Activated CD4-positive, alpha-beta T cell treated with anti-CD3 and anti-CD28 coated beads, Interleukin-2, amount 50 U/mL, for 1 hour (primary cell): ENCODE measurements around the gene TSSK6.
A peak's percentile ranks its signal among the peaks of the same experiment; 100 is the strongest.

Experiments used
- DNase-seq: peaks from one replicate; pipeline ENCODE4 v3.0.0-alpha.2; 2020

The TSSK6 gene

DNA sequence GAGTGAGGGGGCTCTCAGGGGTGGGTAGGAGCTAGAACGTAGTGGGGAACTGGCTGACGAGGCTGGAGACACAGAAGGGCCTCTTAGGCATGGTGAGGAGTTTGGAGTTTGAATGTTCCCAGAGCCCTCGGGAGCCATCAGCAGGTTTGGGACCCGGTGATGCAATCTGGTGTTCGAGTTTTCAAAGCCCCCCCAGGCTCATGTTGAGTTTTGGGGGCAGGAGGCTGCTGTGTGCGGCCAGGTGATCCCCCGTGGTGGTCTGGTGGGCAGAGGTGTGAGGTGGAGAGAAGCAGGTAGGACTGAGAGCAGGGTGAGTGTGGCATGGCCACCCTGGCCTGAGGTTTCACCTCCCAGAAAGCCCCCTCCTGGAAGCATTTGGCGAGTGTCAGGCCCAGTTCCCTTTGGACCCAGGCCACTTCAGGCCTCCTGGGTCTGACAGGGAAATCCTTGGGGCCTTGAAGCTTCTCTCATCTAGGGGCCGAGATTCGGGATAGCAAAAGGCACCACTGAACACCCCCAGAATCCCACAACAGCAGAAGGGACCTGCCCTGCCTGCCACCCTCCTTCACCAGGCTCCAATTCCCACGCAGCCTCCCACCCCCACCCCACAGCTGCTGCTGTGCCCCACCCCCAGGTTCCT lies 14.6 kb upstream of the TSSK6 start:
- no peak for DNase-seq

DNA sequence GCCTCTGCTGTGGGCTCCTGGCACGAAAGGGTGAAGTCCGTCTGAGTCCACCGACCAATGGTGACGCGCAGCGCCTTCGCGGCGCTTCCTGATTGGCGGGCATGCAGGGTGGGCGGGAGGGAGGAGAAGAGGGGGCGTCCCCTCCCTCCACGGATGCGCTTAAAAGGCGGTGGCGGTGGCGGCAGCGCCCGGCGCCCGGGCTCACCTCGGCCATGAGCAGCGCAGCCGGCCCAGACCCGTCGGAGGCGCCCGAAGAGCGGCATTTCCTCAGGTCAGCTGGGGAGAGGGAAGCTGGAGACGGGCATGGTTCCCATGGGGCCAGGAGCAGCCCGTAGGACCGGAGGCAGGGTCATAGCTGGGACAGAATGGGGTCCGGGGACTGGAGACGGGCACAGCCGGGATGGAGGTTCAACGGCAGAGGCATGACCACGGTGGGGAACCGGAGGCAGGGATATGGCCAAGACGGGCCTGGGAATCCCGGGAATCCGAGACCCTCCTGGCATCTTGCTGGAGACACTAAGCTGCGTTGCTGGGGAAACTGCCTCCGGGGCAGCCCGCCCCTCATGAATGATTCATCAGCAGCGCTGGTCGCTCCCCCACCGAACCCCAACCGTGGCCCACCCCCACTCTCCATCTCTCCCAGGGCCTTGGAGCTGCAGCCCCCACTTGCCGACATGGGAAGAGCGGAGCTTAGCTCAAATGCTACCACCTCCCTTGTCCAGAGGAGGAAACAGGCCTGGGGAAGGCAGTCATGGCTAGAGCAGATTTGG lies 13.6 kb upstream of the TSSK6 start, which contains the start of gene YJEFN3:
Gene YJEFN3, plus strand, starts transcription at position 191 of the 770 bp plus-strand sequence. Its CDS starts 22 bp downstream, at position 213.
- DNase-seq = no peak

DNA sequence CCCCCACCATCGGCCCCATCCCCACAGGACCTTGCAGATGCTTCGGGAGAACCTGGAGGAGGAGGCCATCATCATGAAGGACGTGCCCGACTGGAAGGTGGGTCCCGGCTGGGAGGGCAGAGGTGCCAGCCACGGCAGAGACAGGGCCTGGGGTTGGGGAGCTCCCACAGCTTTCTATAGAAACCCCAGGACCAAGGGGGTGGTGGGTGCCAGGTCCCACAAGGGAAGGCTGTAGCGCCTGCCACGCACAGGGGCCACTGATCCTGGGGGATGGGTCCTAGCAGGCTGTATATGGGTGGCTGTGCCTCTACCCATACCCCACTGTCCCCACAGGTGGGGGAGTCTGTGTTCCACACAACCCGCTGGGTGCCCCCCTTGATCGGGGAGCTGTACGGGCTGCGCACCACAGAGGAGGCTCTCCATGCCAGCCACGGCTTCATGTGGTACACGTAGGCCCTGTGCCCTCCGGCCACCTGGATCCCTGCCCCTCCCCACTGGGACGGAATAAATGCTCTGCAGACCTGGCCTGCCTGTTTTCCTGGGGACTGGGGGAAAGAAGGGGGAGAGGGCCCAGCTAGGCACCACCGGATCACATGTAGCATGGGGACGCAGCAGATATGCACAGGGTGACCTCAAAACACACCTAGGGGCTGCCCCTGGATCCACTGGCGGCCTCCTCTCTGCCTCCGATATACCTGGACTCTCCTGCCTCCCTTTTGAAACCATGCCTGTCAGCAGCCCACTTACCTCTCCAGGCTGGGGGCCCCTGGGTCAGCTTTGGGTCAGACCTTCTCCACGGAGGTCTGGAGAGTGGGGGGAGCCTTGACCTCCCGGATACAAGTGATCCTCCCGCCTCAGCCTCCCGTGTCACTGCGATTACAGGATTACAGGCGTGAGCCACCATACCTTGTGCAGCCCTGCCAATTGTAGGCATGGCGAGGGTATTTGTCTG lies 12.6 kb upstream of the TSSK6 start:
- DNase-seq = no peak

DNA sequence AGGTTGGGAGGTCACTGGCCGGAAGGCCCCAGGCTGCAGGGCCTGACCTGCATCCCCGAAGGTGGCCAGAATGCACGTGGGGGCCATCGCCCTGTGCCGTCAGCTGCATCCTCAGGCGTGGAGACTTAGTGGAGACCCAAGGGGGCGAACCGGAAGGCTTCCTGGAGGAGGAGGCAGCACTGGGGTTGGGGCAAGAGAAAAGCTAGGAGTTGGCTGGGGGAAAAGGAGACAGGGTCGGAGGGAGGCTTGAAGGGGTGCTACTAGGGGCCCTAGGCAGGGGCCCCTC lies 12.0 kb upstream of the TSSK6 start:
- DNase-seq = no peak

DNA sequence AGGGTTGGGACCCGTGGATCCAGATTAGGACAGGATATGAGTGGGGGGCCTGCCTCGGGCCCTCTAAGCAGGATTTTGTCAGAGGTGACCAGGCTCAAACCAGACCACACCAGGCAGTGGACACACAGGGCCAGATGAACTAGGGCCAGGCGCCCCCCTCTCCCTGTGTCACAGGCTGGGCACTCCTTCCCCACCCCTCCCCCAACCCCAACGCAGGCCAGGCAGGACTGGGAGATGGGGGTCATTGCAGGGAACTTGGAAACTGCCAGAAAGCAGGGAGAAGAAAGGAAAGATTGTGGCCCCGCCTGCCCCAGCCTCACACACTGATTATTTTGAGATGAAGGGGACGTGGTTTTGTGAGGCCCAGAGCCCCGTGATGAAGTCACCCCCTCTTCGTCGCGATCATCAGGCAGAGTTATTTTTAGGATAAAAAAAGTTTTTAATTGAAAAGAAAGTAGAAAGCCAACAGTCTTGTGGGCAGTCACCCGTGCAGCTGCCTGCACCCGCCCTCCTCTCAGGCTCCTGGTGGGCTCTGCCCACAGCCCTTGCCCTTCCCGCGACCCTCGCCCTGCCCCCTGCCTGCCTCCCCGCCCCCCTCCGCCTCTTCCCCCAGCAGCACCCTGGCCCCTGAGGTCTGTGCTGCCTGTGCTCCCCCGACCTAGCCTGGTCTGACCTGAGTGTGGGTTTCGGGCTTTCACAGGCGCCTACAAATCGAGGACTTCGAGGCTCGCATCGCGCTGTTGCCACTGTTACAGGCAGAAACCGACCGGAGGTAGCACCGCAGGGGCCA lies 11.4 kb upstream of the TSSK6 start:
- DNase-seq = no peak

DNA sequence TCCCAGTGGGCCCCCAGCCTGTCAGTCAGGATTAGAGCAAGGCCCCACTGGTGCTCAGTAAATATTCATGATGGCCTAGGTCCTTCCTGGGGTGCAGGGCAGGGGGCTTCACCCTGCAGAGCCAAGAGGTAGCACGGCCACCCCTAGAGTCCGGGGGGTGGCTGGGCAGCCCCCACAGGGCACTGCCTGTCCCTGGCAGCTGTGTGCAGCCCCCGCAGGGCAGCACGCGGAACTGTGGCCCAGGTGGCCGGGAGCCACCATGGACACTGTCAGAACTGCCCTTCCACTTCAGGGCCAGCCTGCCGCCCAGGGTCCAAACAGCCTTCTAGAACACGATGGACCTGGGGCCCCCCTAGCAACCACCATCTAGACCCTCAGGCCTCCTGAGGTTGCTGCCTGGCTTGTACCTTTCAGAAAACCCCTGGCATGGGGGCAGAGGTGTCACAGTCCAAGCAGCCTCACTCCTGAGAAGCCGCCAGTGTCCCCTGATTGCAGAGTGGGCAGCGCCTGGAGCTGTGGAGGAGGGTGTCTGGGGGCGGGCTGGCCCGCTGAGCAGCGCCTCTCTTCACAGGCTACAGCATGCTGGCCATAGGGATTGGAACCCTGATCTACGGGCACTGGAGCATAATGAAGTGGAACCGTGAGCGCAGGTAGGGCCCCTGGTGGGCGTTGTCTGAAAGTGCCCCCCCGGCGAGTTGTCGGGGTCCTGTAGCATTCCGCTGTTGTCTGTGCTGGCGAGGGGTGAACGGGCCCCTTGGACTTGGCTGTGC lies 10.4 kb upstream of the TSSK6 start:
- DNase-seq = no peak

DNA sequence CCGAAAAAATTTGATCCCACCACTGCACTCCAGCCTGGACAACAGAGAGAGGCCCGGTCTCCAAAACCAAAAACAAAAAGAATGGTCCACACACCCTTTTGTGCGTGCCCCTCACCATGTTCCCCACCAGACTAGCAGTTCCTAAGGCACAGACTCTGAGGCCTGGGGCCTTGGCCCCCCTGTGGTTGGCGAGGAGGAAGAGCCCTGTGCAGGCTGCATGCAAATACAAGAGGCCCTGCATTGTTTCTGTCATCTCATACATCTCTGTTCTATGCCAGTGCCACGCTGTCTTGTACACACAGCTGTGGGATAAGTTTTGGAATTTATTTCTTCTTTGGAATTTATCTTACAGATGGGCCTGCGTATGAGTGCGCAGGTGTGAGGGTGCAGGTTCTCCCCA lies 8.7 kb upstream of the TSSK6 start:
- DNase-seq = no peak

DNA sequence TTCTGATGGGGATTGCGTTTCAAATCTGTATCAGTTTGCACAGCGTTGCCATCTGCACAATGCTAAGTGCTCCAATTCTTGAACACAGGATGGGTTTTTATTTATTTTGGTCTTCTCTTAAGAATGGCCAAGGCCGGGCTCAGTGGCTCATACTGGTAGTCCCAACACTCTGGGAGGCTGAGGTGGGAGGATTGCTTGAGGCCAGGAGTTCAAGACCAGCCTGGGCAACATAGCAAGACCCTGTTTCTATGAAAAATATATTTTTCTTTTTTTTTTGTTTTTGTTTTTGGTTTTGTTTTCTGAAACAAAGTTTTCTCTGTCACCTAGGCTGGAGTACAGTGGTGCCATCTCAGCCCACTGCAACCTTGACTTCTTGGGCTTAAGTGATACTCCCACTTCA lies 7.8 kb upstream of the TSSK6 start:
- no peak for DNase-seq

DNA sequence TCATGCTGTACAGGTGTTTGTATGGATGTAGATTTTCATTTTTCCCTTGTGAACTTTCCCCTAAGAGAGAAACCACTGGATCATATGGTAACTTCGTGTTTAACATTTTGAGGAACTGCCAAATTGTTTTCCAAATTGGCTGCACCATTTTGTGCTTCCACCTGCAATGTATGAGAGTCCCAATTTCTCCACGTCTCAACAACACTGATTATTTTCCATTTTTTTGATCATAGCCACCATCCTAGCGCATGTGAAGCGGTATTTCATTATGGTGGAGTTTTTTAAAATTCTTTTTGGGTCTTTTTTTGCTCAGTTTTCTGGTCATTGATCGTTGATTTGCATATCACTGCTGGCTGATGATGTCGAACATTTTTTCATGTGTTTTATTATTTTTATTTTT lies 5.6 kb upstream of the TSSK6 start:
- no peak for DNase-seq

DNA sequence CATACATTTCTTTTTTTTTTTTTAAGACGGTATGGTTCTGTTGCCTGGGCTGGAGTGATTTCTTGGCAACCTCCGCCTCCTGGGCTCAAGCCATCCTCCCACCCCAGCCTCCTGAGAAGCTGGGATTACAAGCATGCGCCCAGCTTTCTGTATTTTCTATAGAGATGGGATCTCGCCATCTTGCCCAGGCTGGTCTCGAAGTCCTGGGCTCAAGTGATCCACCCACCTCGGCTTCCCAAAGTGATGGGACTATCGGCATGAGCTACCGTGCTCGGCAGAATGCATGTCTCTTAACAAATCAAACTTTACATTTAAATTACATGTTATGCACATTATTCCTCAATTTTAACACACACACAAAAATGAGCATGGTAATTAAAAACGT lies 1.9 kb upstream of the TSSK6 start:
- no peak for DNase-seq

DNA sequence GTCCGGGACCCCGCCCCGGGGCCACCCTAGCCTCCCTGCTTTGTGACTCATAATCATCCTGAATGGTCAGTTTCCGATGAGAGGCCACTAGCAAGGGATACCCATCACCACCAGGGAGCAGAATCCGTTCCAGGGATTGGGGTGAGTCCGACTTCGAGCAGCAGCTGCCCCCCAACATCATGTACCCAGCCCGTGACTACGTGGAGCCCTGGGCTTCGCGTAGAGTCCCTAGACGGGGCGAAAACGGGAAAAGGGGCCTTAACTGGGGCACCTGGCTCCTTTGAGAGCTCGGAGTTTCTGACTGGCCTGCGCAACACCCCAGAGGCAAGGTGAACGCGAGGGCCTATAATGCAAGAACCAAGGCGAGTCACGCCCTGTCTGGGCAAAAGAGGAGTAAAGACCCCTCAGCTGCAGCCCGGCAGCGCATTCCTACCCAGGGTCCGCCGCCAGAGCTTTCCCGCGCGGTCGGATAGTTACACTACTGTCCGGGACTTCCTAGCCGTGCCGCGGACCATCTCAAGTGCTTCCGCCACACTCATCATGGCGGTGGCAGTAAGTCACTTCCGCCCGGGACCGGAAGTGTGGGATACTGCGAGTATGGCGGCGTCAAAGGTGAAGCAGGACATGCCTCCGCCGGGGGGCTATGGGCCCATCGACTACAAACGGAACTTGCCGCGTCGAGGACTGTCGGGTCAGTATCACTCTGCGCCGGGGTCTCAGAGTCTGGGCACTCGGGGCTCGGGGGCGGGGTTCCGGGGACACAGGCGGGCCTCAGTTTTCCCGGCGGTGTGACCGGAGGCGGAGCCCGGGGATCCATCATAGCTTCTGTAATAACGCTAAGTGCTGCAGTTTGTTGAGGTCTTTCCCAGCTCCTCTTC lies 533 bp upstream of the TSSK6 start, which contains the start of gene NDUFA13:
Gene NDUFA13, plus strand, starts transcription at position 584 of the 878 bp plus-strand sequence. Its CDS starts 14 bp downstream, at position 598.
- DNase-seq = peak; percentile 92

DNA sequence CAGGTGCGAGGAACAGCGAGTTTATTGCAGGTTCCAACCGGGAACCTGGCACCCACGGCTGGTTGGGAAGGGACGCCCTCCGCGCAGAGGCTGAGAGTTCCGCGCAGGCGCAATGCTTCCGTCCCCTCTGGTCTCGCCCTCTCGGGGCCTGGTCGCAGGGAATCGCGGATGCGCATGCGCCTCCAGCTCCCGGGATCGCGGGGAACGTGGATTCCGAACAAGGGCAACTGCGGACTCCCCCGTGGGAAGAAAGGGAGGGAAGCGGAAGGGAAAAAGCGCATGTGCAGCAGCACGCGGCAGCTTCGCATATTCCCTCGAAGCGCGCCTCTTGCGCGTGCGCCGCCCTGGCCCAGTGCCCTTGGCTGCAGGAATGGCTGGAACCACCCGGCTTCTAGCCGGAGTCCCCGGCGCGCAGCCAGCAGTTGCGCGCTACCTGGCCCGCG lies 1.1 kb downstream of the TSSK6 start:
- DNase-seq = no peak

DNA sequence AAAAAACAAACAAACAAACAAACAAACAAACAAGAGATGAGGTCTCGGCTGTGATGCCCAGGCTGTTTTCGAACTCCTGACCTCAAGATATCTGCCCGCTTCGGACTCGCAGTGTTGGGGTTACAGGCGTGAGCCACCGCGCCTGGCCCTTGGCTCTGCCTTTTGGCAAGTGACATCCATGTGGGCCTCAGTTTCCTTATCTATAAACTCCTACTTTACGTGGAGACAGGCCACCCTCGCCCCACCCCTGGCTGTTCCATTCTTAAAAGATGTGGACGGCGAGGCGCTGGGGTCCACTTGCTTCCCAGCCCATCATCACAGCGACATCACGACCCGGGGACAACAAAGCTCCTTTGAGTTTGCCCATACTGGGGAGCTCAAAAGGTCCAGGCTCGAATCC lies 1.7 kb downstream of the TSSK6 start:
- no peak for DNase-seq

DNA sequence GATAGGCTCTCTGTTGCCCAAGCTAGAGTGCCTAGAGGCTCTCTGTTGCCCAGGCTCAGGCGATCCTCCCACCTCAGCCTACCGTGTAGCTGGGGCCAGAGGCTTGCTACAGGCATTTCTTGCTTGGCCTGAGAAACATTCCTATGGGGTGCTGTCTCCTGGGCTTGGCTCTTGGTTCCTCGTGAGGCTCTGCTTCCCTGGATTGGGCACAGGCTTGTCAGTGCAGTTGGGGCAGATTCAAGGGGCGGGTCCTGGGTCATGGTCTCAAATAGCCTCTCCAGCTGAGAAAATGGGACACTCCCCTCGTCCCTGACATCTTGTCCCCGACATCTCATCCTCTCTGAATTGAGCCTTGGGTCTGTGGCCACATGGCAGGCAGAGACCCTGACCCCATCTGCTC lies 4.9 kb downstream of the TSSK6 start:
- DNase-seq = no peak

DNA sequence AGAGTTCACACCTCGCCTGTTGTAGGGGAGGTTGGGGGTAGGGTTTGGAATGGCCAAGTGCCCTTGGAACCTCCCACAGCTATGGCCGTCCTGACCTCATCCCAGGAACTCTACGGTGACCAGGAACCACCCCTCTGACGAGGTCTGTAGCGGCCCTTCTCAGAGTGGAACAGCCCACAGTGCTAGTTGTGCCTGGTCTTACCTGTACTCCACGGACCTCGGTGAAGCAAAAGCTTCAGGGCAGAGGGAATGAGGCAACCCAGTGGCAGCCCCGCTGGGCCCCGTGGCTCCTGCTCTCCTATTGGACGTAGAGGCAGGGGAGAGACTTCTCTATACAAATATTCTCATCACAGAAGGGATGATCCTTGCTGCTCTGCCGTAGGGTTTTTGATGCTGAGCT lies 7.1 kb downstream of the TSSK6 start:
- no peak for DNase-seq

DNA sequence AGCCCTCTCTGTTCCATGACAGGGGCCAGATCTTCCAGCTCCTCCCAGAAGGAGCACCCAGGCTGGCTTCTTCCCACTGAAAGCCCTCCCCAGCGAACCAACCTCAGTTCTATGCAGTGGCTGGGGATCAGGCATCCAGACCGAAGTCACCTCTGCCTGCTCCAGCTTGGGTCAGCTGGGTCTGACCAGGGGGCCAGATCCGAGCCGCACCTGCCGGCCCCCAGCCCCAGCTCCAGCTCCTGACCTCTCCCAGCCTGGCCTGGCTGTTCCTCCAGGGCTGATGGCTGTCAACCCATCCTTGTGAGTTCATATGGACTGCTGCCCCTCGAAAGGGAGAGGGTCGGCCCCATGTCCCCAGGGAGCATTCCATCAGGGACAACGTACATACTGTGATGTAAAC lies 8.0 kb downstream of the TSSK6 start:
- no peak for DNase-seq

DNA sequence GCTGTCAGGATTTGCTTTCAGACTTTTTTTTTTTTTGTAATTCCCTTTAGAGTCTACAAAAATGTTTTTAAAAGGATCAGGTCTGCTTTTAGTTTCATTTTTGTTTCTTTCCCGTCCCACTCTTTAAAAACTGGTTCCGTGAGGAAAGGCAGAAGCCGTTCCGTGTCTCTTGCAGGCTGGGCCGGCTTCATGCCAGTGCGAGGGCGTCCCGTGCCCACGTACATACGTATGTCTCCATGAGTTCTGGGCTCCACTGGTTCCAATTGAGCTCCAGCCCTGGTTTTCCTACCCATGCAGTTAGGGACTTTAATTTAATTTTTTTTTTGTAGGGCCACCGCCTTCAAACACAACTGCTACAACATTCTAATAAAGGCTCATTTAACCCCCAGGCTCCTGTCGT lies 8.8 kb downstream of the TSSK6 start:
- DNase-seq = no peak

DNA sequence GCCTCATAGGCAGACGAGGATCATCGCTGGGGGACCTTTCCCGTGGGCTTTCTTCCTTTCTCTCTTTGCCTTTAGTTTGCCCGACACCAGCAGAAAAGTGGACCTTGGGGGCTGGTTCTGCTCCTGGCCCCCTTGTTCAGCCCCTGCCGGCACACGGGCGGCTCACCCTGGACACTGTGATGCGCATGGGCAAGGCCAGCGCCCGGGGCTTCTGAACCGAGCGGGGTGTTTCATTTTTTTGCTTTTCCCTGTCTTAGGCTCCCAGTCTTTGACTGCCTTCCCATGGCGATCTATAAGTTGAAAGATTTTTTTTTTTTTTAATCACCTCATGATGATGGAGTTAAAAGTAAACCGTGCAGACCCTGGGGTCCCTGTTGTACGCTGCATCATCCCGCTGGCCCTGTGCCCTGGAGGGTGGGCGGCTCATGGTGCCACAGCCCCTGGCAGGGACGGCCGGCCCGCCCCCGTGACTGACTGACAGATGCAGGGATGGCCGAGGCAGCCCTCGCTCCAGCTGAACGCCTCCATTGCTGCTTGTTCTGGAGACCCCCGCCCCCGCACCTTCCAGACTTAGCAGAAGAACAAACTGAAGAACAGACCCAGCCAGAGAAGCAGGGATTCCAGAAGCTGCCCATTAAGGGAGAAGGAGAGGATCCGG lies 9.6 kb downstream of the TSSK6 start:
- no peak for DNase-seq

DNA sequence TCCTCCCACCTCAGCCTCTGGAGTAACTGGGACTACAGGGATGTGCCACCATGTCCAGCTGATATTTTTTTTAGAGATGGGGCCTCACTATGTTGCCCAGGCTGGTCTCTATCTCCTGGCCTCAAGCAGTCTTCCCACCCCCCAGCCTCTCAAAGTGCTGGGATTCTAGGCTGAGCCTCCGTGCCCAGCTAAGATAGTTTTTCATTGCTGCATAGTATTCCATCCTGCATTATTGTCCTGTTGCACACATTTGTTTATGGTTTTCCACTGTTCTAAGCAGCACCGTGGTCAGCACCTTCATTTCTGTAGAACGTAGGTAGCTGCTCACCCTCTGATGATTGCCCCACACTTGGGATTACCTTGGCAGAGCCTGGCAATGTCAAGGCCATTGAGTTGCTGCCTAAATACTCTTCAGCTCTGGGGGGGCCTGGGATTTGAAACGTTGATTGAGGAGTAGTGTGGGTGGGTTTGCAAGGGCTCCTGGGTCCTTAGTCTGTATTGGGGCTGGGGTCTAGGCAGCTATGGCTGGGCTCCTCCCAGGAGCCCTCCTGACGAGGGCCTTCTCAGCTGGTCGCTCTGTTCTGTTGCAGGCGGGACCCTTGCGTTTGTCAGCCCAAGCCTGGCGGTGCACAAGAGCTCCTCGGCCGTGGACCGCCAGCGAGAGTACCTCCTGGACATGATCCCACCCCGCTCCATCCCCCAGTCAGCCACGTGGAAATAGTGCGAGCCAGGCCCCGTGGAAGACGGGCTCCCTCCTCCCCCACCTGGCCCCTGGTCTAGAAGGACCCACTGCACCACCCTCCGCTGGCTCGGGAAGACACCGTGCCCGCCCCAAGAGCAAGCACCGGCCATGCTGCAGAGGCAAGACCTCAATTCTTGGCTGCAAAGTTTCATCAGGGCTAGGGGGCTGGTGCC lies 10.3 kb downstream of the TSSK6 start:
- DNase-seq = no peak
